GM19099 (cell line): ENCODE data around the gene NF1.

Source experiments
- POLR2A ChIP-seq: IDR thresholded peaks from 3 replicates; pipeline ENCODE4 v1.6.1; 2011; ENCODE audit warnings: low read depth; ENCODE audit not compliant: insufficient read length; ENCODE audit errors: extremely low read depth

NF1 gene

GRCh38 chr17:31286587-31286986 is 191.8 kb downstream of the NF1 start:
- TF ChIP-seq POLR2A = no peak

GRCh38 chr17:31289790-31290189 is 195.0 kb downstream of the NF1 start:
- no peak for TF ChIP-seq POLR2A

GRCh38 chr17:31291820-31292219 is 197.0 kb downstream of the NF1 start:
- no peak for TF ChIP-seq POLR2A

- no peak for TF ChIP-seq POLR2A
These were observed 198.8 kb downstream of the NF1 start for GRCh38 chr17:31293581-31293980.

GRCh38 chr17:31294231-31294630 is 199.5 kb downstream of the NF1 start:
- no peak for TF ChIP-seq POLR2A

GRCh38 chr17:31294820-31295488 is 200.2 kb downstream of the NF1 start:
- TF ChIP-seq POLR2A = no peak

GRCh38 chr17:31295489-31295871 is 200.7 kb downstream of the NF1 start:
- TF ChIP-seq POLR2A = no peak

- no peak for TF ChIP-seq POLR2A
These were observed 201.4 kb downstream of the NF1 start for GRCh38 chr17:31296142-31296541.

GRCh38 chr17:31297090-31297489 is 202.3 kb downstream of the NF1 start, which contains the start of gene OMG:
TSS of gene OMG (minus strand) at chr17:31297239. CDS start at chr17:31296331, 908 bp downstream.
- no peak for TF ChIP-seq POLR2A

- no peak for TF ChIP-seq POLR2A
These were observed 204.8 kb downstream of the NF1 start for GRCh38 chr17:31299624-31300023.

GRCh38 chr17:31307640-31308039 is 212.9 kb downstream of the NF1 start:
- no peak for TF ChIP-seq POLR2A

GRCh38 chr17:31308372-31309334 is 213.9 kb downstream of the NF1 start:
- no peak for TF ChIP-seq POLR2A

GRCh38 chr17:31309556-31309955 is 214.8 kb downstream of the NF1 start:
- TF ChIP-seq POLR2A = peak; percentile 49

- no peak for TF ChIP-seq POLR2A
These were observed 215.5 kb downstream of the NF1 start for GRCh38 chr17:31310260-31310659.

GRCh38 chr17:31310886-31311285 is 216.1 kb downstream of the NF1 start:
- TF ChIP-seq POLR2A = peak; percentile 42

- TF ChIP-seq POLR2A = no peak
These were observed 216.7 kb downstream of the NF1 start for GRCh38 chr17:31311526-31311925.
